Head of caudate nucleus (tissue), 42 donors: ENCODE measurements around the gene STK11IP.
"Not testable (repeated sequence)": the region's sequence is repeated elsewhere in the genome, so short reads cannot be mapped to it uniquely, and the experiment has no call there.

Source experiments
- DNase-seq, 42 donors: peaks; one replicate each; pipeline versions ENCODE4 v3.0.0 to v3.0.0-alpha.2; 2020 to 2021; ENCODE audit warnings: mixed read lengths in 7 of 42
- intact Hi-C: fragments of 100-400 bp; cut with DNase I; formaldehyde crosslinking; loops from one replicate; pipeline ENCODE4 v1.15.0; 2022

STK11IP gene

GRCh38 chr2:219638948-219639755 lies 41.5 kb downstream of the STK11IP start:
- peak in 30 of 42 donors; percentile 26 to 84 (median 55) for DNase-seq
- intact Hi-C loops: no loop called here

GRCh38 chr2:219641390-219642068 lies 43.9 kb downstream of the STK11IP start:
- intact Hi-C loops: no loop called here
- DNase-seq: peak in 2 of 42 donors; percentile 22 to 28

DNA sequence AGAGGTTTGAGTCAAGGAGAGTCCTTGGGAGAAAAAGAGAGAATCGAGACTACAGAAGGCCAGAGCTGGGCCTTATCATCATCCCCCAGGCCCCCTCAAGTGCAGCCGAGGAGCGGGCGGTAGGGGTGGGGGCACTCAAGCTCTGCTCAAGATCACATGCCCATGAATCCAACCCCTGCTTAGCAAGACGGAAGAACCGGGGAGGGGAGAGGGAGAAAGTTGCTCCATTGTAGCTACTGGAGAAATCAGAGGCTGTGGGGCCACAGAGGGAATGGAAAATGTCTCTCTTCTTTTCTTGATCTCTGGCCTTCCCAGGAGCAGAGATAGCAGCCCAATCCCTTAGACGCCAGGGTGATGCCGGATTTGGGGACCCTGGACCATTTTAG lies 44.4 kb downstream of the STK11IP start:
- intact Hi-C loops: no loop called here
- peak in 1 of 42 donors; percentile 42 for DNase-seq

DNA sequence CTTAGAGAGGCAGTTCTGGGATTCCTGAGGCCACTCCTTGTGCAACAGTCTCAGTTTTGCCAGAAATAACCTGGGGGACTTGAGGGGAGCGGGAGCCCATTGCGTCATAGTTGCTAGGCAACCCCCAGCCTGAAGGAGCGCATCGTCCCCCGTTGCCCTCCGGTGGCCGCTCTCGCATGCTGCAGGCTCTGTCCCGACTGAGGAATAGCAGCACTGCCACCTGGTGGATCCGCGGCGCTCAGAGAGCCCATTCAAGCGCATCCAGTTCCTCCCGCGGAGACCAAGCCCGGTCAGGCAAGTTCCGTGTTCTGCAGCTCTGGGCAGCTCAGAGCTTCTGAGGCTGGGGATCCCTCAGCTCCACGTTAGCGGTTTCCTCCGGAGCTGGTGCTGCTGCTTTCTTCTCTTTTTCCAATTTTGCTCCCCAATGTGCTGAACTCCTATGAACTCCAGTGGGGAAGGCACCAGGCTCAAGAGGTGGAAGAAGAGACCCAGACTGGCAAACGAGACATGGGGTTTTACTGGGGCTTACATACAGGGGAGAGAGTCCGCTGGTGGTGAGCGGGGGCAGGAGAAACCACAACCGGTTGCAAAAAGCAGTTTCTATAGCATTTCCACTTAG lies 44.9 kb downstream of the STK11IP start:
- intact Hi-C loops: no loop called here
- peak; percentile 90 to 99 (median 96) for DNase-seq

GRCh38 chr2:219643084-219643473 lies 45.4 kb downstream of the STK11IP start:
- DNase-seq: peak in 2 of 42 donors; percentile 32 to 34
- intact Hi-C loops: no loop called here

DNA sequence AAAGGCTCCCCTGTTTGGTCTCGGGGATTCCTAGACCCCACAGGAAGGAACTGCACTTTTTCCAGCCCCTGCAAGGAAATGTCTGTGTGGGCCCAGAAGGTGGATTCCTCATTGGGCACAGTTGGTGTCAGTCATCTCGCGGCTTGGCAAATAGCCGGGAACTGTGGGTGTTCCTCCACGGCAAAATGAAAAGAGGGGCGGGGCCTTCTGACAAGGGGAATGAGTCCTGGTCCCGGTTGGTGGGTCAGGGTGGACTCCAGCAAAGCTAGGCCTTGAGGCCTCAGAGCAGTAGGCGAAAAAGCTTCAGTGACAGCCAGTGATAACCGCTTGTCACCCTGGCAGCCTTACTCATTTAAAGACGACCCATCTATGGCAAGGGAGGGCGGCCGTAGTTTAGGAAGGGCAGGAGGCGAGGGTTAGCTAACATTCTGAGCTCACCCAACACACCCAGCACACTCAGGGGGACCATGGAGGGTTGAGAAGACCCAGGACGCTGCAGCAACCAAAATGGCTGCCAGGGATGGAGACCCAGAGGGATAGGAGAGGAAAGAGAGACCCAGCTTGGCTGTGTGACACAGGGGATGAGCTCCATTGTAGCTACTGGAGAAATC lies 46.2 kb downstream of the STK11IP start:
- intact Hi-C loops: no loop called here
- DNase-seq: peak in 33 of 42 donors; percentile 31 to 86 (median 64)

GRCh38 chr2:219644801-219645480 lies 47.3 kb downstream of the STK11IP start:
- peak in 8 of 42 donors; percentile 15 to 54 (median 39) for DNase-seq
- intact Hi-C loops: no loop called here

DNA sequence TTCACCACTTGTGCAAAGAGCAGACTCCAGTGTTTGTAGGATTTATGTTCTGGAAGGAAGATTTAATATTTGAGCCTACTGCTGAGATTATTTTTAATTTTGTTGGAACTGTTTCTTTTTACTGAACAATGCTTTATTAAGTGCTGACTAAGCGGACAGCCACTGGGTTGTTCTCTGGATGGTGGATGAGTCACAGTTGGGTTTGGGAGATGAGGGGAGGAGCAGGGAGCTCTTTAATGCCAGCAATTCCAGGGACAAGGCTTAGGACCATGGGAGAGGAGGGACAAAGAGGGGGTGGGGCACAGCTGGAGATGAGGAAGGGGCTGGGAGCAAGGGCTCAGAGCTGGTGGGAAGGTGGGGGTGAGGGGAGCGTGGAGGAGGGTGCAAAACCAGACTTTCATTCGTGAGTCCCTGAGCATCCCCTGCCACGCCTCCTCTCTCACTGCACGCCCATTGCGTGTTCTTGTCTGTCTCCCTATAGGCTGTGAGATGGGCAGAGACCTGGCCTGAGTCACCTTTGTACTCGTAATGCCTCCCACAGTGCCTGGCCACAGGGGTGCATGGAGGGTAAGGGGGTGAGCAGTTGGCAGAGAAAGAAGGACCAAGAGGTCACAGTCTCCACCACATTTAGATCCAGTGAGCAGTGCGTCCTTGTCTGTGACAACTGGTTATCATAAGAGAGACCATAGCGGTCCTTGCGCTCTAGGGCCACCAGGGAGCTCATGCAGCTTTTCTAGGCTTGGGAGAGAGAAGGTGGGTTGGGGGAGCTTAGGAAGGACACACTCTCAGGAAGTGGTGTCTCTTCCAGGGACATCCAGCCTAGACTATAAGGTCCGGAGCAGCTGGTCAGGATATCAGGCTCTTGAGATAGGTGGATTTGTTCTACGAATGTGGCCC lies 48.2 kb downstream of the STK11IP start:
- DNase-seq: peak in 20 of 42 donors; percentile 32 to 83 (median 59)
- intact Hi-C loops: no loop called here

- DNase-seq: peak in 1 of 42 donors; percentile 9
- intact Hi-C loops: no loop called here
These were observed 50.5 kb downstream of the STK11IP start for GRCh38 chr2:219648176-219648575.

GRCh38 chr2:219648963-219649362 lies 51.3 kb downstream of the STK11IP start:
- no peak for DNase-seq
- intact Hi-C loops: no loop called here

GRCh38 chr2:219650426-219651248 lies 53.0 kb downstream of the STK11IP start:
- intact Hi-C loops: no loop called here

DNA sequence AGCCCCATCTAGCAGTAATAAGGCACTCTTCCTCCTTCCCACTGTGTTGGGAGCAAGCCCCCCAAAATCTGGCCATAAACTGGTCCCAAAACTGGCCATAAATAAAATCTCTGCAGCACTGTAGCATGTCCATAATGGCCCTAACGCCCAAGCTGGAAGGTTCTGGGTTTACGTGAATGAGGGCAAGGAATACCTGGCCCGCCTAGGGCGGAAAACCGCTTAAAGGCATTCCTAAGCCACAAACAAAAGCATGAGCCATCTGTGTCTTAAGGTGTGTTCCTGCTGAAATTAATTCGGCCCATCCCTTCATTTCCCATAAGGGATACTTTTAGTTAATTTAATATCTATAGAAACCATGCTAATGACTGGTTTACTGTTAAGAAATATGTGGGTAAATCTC lies 54.0 kb downstream of the STK11IP start:
- intact Hi-C loops, DNase-seq: not testable (repeated sequence)

More at GRCh38 chr2:219650426-219651248, 53.0 kb downstream of the STK11IP start:
- peak in 11 of 42 donors; percentile 27 to 60 (median 46) for DNase-seq

- intact Hi-C loops: no loop called here
- DNase-seq: no peak
These were observed 58.9 kb downstream of the STK11IP start for GRCh38 chr2:219656526-219656925.

GRCh38 chr2:219658196-219658846 lies 60.7 kb downstream of the STK11IP start:
- intact Hi-C loops: no loop called here
- no peak for DNase-seq

- DNase-seq: no peak
- intact Hi-C loops: no loop called here
These were observed 61.2 kb downstream of the STK11IP start for GRCh38 chr2:219658874-219659273.

- intact Hi-C loops: no loop called here
- no peak for DNase-seq
These were observed 63.7 kb downstream of the STK11IP start for GRCh38 chr2:219661197-219661954.
